Endothelial cell of umbilical vein (primary cell): Measurements from ENCODE around the gene ATAD1. TPM values are rescaled to one million over a fixed set of nuclear protein-coding genes. Genes with fewer than 3 reads are reported as not detected.

ENCODE experiments used
- BruUV-seq: library from RNA; stranded (reverse); fragments of 400-500 nt; replicated peaks from 2 replicates; lab custom pipeline; 2021; lab: Mats Ljungman, UMichigan
- CTCF ChIA-PET: fragments of 300-600, 350-600 bp; sonication (Branson Sonifier 250); formaldehyde crosslinking; loops from one replicate; lab custom pipeline; 2021; ENCODE audit warnings: antibody characterized with exemption, inconsistent platforms; lab: Charles Lee
- POLR2A ChIA-PET: fragments of 300-600, 350-600 bp; sonication (Branson Sonifier 250); formaldehyde crosslinking; loops from one replicate; lab custom pipeline; 2021; ENCODE audit warnings: antibody characterized with exemption, inconsistent platforms; lab: Charles Lee
- DNase-seq: peaks from one replicate; pipeline ENCODE4 v3.0.0-alpha.2; 2011; ENCODE audit warnings: low read depth, low spot score
- FAIRE-seq: peaks from 2 replicates; lab custom pipeline; 2011; peaks lifted over from hg19 to GRCh38; lab: Jason Lieb, UNC
- H2AFZ ChIP-seq: 2 replicates; pipeline ENCODE4 v1.6.0; 2012; ENCODE audit warnings: low read depth, low read length, control low read depth, inconsistent platforms
- H3K27ac ChIP-seq: 2 replicates; pipeline ENCODE4 v1.5.1; 2011; ENCODE audit warnings: low read depth, mild to moderate bottlenecking, control low read depth, low read length, moderate library complexity; ENCODE audit not compliant: insufficient read depth
- H3K27me3 ChIP-seq, 2 experiments: 2 replicates each; pipeline versions ENCODE4 v1.6.0 to v1.6.1; 2011; ENCODE audit warnings: low read length in 2 of 2, mixed read lengths in 1 of 2; ENCODE audit not compliant: control insufficient read depth in 2 of 2, insufficient read depth in 2 of 2
- H3K36me3 ChIP-seq, 2 experiments: 2 replicates in 1 of 2; 3 replicates in 1 of 2; pipeline ENCODE4 v1.5.1; 2011; ENCODE audit warnings: low read length in 2 of 2, mild to moderate bottlenecking in 1 of 2, moderate library complexity in 1 of 2; ENCODE audit not compliant: control insufficient read depth in 2 of 2, insufficient read depth in 2 of 2; ENCODE audit errors: extremely low read depth in 1 of 2
- H3K4me1 ChIP-seq: 3 replicates; pipeline ENCODE4 v1.5.1; 2011; ENCODE audit warnings: mild to moderate bottlenecking, low read length; ENCODE audit not compliant: control insufficient read depth, insufficient read depth; ENCODE audit errors: extremely low read depth
- H3K4me2 ChIP-seq: 2 replicates; pipeline ENCODE4 v1.6.1; 2011; ENCODE audit warnings: low read length, control low read depth, mixed read lengths; ENCODE audit not compliant: insufficient read depth
- H3K4me3 ChIP-seq, 3 experiments: fragments of 200-600 bp in 1 of 3; sonication (generic), shearing (Covaris generic) in 1 of 3; replicated peaks in 1 of 3; 2 replicates each; pipeline ENCODE4 v1.5.1; 2011 to 2016; ENCODE audit warnings: control low read depth in 3 of 3, low read length in 3 of 3, mild to moderate bottlenecking in 2 of 3, inconsistent platforms in 1 of 3, low read depth in 1 of 3, moderate library complexity in 1 of 3; ENCODE audit not compliant: insufficient read depth in 1 of 3
- H3K79me2 ChIP-seq: 2 replicates; pipeline ENCODE4 v1.6.0; 2012; ENCODE audit warnings: low read length, inconsistent platforms; ENCODE audit not compliant: control insufficient read depth, insufficient read depth
- H3K9ac ChIP-seq: replicated peaks from 2 replicates; pipeline ENCODE3; 2011; ENCODE audit warnings: low read length, control low read depth; ENCODE audit not compliant: insufficient read depth; ENCODE audit errors: extremely low read depth
- H3K9me1 ChIP-seq: replicated peaks from 3 replicates; pipeline ENCODE4 v1.6.0; 2011; ENCODE audit warnings: mild to moderate bottlenecking, low read length; ENCODE audit not compliant: control insufficient read depth, insufficient read depth; ENCODE audit errors: extremely low read depth
- H3K9me3 ChIP-seq: replicated peaks from 2 replicates; pipeline ENCODE4 v1.5.1; 2012; ENCODE audit warnings: low read length, inconsistent platforms; ENCODE audit not compliant: control insufficient read depth, insufficient read depth
- H4K20me1 ChIP-seq: replicated peaks from 2 replicates; pipeline ENCODE3; 2011; ENCODE audit warnings: mild to moderate bottlenecking, low read length; ENCODE audit not compliant: control insufficient read depth, insufficient read depth; ENCODE audit errors: extremely low read depth
- EZH2 ChIP-seq: IDR thresholded peaks from 2 replicates; pipeline ENCODE4 v1.6.1; 2012; ENCODE audit warnings: borderline replicate concordance, low read depth, mild to moderate bottlenecking, moderate library complexity, low read length, inconsistent platforms; ENCODE audit not compliant: severe bottlenecking
- FOS ChIP-seq: IDR thresholded peaks from 2 replicates; pipeline ENCODE4 v1.6.1; 2011; ENCODE audit warnings: mild to moderate bottlenecking, low read length, moderate library complexity, borderline replicate concordance; ENCODE audit not compliant: insufficient read depth
- GATA2 ChIP-seq: IDR thresholded peaks from 2 replicates; pipeline ENCODE4 v1.7.0; 2011; ENCODE audit warnings: low read depth, mild to moderate bottlenecking, moderate library complexity, mixed read lengths, low read length; ENCODE audit not compliant: insufficient read length, insufficient read depth
- JUN ChIP-seq: IDR thresholded peaks from 2 replicates; pipeline ENCODE4 v1.6.1; 2011; ENCODE audit warnings: borderline replicate concordance, low read depth; ENCODE audit not compliant: insufficient read length, insufficient read depth
- MYC ChIP-seq: IDR thresholded peaks from one replicate; pipeline ENCODE4 v1.6.1; 2011; ENCODE audit warnings: mild to moderate bottlenecking, low read depth, low read length
- POLR2A ChIP-seq: IDR thresholded peaks from 2 replicates; pipeline ENCODE4 v1.6.1; 2012; ENCODE audit warnings: low read depth, mild to moderate bottlenecking, control low read depth, low read length
- POLR2AphosphoS5 ChIP-seq: IDR thresholded peaks from 2 replicates; pipeline ENCODE4 v1.6.1; 2012; ENCODE audit warnings: low read depth, mild to moderate bottlenecking, control low read depth, low read length, moderate library complexity; ENCODE audit not compliant: insufficient read depth
- dilution Hi-C: fragments of 300-500 bp; cut with MboI; formaldehyde crosslinking; loops from one replicate; pipeline ENCODE4 v1.15.0; 2019; ENCODE audit warnings: low sequenced_read_pairs; ENCODE audit not compliant: extremely low pct_ligation_motif_present
- intact Hi-C: fragments of 100-400 bp; cut with micrococcal nuclease; formaldehyde crosslinking; loops from one replicate; pipeline ENCODE4 v1.10.0; 2022
- polyA plus RNA-seq, 4 experiments: library from polyadenylated mRNA; depleted of rRNA in 3 of 4; stranded (reverse) in 3 of 4; unstranded in 1 of 4; fragments of >200 nt; gene quantifications; 2 replicates each; pipeline versions ENCODE4 v1.2.1 to v1.2.3, GENCODE V29; 2011 to 2012; ENCODE audit warnings: missing spikeins in 1 of 4
- total RNA-seq: library from RNA; stranded (reverse); gene quantifications from 2 replicates; pipeline ENCODE4 v1.2.3, GENCODE V29; 2021
- TF ChIP-seq, protein P1 (sequence below): IDR thresholded peaks from 2 replicates; pipeline ENCODE4 v1.6.1; 2011; ENCODE audit not compliant: insufficient read depth, insufficient read length
- TF ChIP-seq, protein P2 (sequence below), 2 donors: IDR thresholded peaks; 1 replicate in 1 of 2; 2 replicates in 1 of 2; pipeline ENCODE4 v1.5.1; 2011; ENCODE audit warnings: low read length in 2 of 2, mild to moderate bottlenecking in 2 of 2, moderate library complexity in 2 of 2, control low read depth in 1 of 2, inconsistent platforms in 1 of 2, low read depth in 1 of 2; ENCODE audit not compliant: insufficient read depth in 1 of 2; ENCODE audit errors: extremely low read depth in 1 of 2

Gene ATAD1
- total and polyA plus RNA-seq, 2 donors (not counting 3 experiments of a cell fraction or from before 2014, with no cell fraction given) = 5.2 to 25.8 TPM

DNA sequence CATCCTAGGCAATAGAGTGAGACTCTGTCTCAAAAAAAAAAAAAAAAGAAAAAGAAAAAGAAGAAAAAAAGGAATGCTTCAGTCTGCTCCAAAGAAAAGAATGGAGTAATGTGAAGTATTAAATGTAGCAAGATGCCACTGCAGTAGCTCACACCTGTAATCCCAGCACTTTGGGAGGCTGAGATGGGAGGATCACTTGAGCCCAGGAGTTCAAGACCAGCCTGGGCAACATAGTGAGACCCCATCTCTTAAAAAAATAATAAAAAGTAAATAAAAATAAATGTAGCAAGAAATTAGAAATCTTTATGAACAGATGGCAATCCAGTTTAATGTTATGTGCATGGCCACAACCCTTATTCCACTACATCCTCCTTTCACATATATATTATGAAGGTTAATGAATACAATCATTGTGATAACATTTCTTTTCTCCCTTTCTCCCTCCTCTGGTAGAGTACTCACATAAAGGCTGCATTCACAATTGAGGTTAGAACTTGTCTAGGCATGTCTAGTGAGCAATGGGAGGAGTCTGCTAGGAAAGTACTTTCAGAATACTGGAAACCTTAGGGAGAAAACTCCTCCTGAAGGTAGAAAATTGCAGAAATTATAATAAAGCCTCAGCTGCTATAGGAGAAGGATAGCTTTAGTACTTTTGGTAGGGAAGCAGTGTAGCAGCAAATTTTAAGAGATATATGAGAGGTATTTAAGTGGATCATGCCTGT, 24.9 kb upstream of the ATAD1 start:
- H3K9me1 ChIP-seq = no peaks in the 10 kb centered on the region
- dilution Hi-C loops = no loop called here
- no peaks in the 10 kb centered on the region for H3K9me3 ChIP-seq
- no peak overlapping the region for H3K9ac ChIP-seq
- H3K79me2 ChIP-seq = no peaks in the 10 kb centered on the region
- no peak overlapping the region for H3K4me3 ChIP-seq
- peak; percentile 84 for DNase-seq
- peak overlapping the region; percentile 30 for H2AFZ ChIP-seq
- peak overlapping the region; percentile 34 for H3K27ac ChIP-seq
- BruUV-seq = TSS peak; percentile 91
- ChIA-PET POLR2A (no interaction called here), CTCF (interaction anchor here (1.0 to 1.3 kb wide), 3 partner anchors 67 to 547 kb away, joined by 3 read pairs; no protein-coding TSS in a partner anchor)
- FAIRE-seq = peak; percentile 28
- H3K27me3 ChIP-seq = no peaks in the 10 kb centered on the region
- H3K36me3 ChIP-seq = no peaks in the 10 kb centered on the region
- intact Hi-C loops = no loop called here
- peaks cover 3% of the 10 kb centered on the region for H3K4me1 ChIP-seq
- TF ChIP-seq POLR2AphosphoS5 = no peak
- TF ChIP-seq JUN = no peak
- TF ChIP-seq FOS = no peak
- no peak for TF ChIP-seq EZH2
- TF ChIP-seq, protein P1, sequence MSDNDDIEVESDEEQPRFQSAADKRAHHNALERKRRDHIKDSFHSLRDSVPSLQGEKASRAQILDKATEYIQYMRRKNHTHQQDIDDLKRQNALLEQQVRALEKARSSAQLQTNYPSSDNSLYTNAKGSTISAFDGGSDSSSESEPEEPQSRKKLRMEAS = no peak
- no peak for TF ChIP-seq MYC
- TF ChIP-seq POLR2A = no peak
- no peak for TF ChIP-seq GATA2
- TF ChIP-seq, protein P2, sequence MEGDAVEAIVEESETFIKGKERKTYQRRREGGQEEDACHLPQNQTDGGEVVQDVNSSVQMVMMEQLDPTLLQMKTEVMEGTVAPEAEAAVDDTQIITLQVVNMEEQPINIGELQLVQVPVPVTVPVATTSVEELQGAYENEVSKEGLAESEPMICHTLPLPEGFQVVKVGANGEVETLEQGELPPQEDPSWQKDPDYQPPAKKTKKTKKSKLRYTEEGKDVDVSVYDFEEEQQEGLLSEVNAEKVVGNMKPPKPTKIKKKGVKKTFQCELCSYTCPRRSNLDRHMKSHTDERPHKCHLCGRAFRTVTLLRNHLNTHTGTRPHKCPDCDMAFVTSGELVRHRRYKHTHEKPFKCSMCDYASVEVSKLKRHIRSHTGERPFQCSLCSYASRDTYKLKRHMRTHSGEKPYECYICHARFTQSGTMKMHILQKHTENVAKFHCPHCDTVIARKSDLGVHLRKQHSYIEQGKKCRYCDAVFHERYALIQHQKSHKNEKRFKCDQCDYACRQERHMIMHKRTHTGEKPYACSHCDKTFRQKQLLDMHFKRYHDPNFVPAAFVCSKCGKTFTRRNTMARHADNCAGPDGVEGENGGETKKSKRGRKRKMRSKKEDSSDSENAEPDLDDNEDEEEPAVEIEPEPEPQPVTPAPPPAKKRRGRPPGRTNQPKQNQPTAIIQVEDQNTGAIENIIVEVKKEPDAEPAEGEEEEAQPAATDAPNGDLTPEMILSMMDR (IDR thresholded peaks at IDR 0.05; ENCODE audit: extremely low read depth in 1 of 2, insufficient read depth in 1 of 2, low read depth in 1 of 2, low read length in 2 of 2) = no peak
- H3K4me2 ChIP-seq = no peak overlapping the region
- H4K20me1 ChIP-seq = no peaks in the 10 kb centered on the region
